SK-N-SH treated with all-trans-retinoic acid at 6 μM for 48 hours (cell line): ENCODE measurements around the gene PELI3.

Experiments
- ATAC-seq: fragments of 200-7000 bp; cut with Tn5 transposase; 3 replicates; pipeline ENCODE4 v1.9.1; 2020; ENCODE audit warnings: mild to moderate bottlenecking, moderate library complexity
- ARNTL ChIP-seq: fragments of 450-650 bp; formaldehyde crosslinking; IDR thresholded peaks from 2 replicates; pipeline ENCODE4 v1.5.0; 2020; ENCODE audit warnings: low read depth, mild to moderate bottlenecking, moderate library complexity, borderline replicate concordance
- BACH2 ChIP-seq: fragments of 250-450 bp; sonication (Bioruptor Pico); IDR thresholded peaks from 2 replicates; pipeline ENCODE4 v1.9.0; 2021; ENCODE audit warnings: mild to moderate bottlenecking, borderline replicate concordance
- CSDC2 ChIP-seq: fragments of 250-450 bp; sonication (Bioruptor Pico); IDR thresholded peaks from 2 replicates; pipeline ENCODE4 v1.5.0; 2020; ENCODE audit warnings: mild to moderate bottlenecking, moderate library complexity
- GLIS3 ChIP-seq: fragments of 250-450 bp; sonication (Bioruptor Pico); IDR thresholded peaks from 2 replicates; pipeline ENCODE4 v1.5.0; 2020; ENCODE audit warnings: mild to moderate bottlenecking, moderate library complexity
- ISL1 ChIP-seq: fragments of 250-450 bp; sonication (Bioruptor Pico); IDR thresholded peaks from 2 replicates; pipeline ENCODE4 v2.1.2; 2022; ENCODE audit warnings: mild to moderate bottlenecking, moderate library complexity
- OSR1 ChIP-seq: fragments of 250-450 bp; sonication (Bioruptor Pico); IDR thresholded peaks from 2 replicates; pipeline ENCODE4 v1.8.0; 2022; ENCODE audit warnings: moderate library complexity, mild to moderate bottlenecking, inconsistent platforms
- PPARA ChIP-seq: fragments of 250-450 bp; sonication (Bioruptor Pico); IDR thresholded peaks from 2 replicates; pipeline ENCODE4 v1.5.0; 2020; ENCODE audit warnings: mild to moderate bottlenecking, borderline replicate concordance
- RARB ChIP-seq: fragments of 250-450 bp; sonication (Bioruptor Pico); IDR thresholded peaks from 2 replicates; pipeline ENCODE4 v1.8.0; 2021; ENCODE audit warnings: mild to moderate bottlenecking, moderate library complexity
- SNAI2 ChIP-seq: fragments of 250-450 bp; sonication (Bioruptor Pico); IDR thresholded peaks from 2 replicates; pipeline ENCODE4 v1.5.0; 2020; ENCODE audit warnings: mild to moderate bottlenecking, moderate library complexity
- TCF4 ChIP-seq: fragments of 250-450 bp; sonication (Bioruptor Pico); IDR thresholded peaks from 2 replicates; pipeline ENCODE4 v1.8.0; 2021; ENCODE audit warnings: mild to moderate bottlenecking, moderate library complexity, borderline replicate concordance
- TOX ChIP-seq: fragments of 250-450 bp; sonication (Bioruptor Pico); IDR thresholded peaks from 2 replicates; pipeline ENCODE4 v1.8.0; 2021; ENCODE audit warnings: mild to moderate bottlenecking, moderate library complexity, borderline replicate concordance
- ZC3H10 ChIP-seq: fragments of 250-450 bp; sonication (Bioruptor Pico); IDR thresholded peaks from 2 replicates; pipeline ENCODE4 v1.5.1; 2021; ENCODE audit warnings: mild to moderate bottlenecking, moderate library complexity
- ZFP3 ChIP-seq: fragments of 250-450 bp; sonication (Bioruptor Pico); IDR thresholded peaks from 2 replicates; pipeline ENCODE4 v1.5.0; 2020; ENCODE audit warnings: mild to moderate bottlenecking, moderate library complexity
- ZFP30 ChIP-seq: fragments of 450-650 bp; formaldehyde crosslinking; IDR thresholded peaks from 2 replicates; pipeline ENCODE4 v1.5.0; 2022; ENCODE audit warnings: mild to moderate bottlenecking, moderate library complexity
- ZNF565 ChIP-seq: fragments of 450-650 bp; formaldehyde crosslinking; conservative IDR thresholded peaks from 2 replicates; pipeline ENCODE4 v1.5.0; 2020; ENCODE audit warnings: low read depth, mild to moderate bottlenecking, moderate library complexity
- ZNF70 ChIP-seq: fragments of 450-650 bp; formaldehyde crosslinking; IDR thresholded peaks from 2 replicates; pipeline ENCODE4 v1.5.0; 2020; ENCODE audit warnings: mild to moderate bottlenecking, moderate library complexity
- TF ChIP-seq, protein P1 (sequence below): fragments of 250-450 bp; sonication (Bioruptor Pico); IDR thresholded peaks from 2 replicates; pipeline ENCODE4 v1.8.0; 2020; ENCODE audit warnings: mild to moderate bottlenecking, moderate library complexity, borderline replicate concordance
- TF ChIP-seq, protein P2 (sequence below): fragments of 250-450 bp; sonication (Bioruptor Pico); IDR thresholded peaks from 2 replicates; pipeline ENCODE4 v1.5.1; 2020; ENCODE audit warnings: low read depth, mild to moderate bottlenecking, moderate library complexity
- TF ChIP-seq, protein P3 (sequence below): fragments of 250-450 bp; sonication (Bioruptor Pico); IDR thresholded peaks from 2 replicates; pipeline ENCODE4 v1.5.1; 2021; ENCODE audit warnings: mild to moderate bottlenecking, moderate library complexity
- TF ChIP-seq, protein P4 (sequence below): fragments of 250-450 bp; sonication (Bioruptor Pico); IDR thresholded peaks from 2 replicates; pipeline ENCODE4 v1.8.0; 2021; ENCODE audit warnings: low read depth, mild to moderate bottlenecking, moderate library complexity, borderline replicate concordance

PELI3 gene

DNA sequence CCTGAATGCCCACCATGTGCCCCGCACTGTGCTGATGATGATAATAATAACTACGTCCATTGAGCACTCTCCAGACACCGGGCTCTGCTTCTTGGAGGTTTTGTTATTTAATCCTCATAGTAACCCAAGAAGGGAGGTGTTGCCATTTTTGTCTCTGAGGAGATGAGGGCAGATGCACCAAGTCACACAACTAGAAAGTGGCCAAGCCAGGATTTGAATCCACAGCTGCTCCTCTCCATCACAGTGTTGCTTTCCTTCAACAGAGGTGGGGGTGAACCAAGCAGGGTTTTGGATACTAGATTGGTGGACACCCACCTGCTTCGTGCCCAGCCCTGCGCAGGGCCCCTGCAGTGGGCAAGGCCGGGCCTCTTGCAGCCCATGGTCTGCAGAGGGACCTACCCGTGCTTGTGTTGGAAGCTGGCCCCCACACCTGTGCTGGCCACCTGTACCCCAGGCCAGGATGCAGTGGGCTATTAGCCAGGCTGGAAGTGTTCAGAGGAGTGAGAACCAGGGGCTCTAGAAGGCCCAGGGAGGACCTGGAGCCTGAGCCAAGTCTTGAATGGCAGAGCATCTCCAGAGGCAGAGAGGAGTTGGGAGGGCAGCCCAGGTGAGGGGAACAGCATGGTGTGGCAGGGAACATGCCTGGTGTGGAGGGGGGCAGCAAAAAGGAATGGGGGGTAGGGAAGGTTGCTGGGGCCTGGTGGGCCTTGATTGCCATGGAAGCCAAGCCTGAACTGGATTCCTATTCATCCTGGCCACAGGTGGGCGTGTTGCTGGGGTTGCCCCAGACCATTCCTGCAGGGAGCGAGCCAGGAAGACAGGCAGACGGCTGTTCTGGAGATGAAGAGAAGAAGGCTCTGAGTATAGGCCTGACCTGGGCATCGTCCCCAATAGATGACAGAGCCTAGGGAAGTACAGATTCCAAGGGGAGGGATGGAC is 10.8 kb downstream of the PELI3 start:
- ATAC-seq: no peak
- TF ChIP-seq CSDC2 (CRISPR knock-in tag) (no peak), PPARA (no peak), RARB (CRISPR knock-in tag) (no peak), TOX (no peak), ZC3H10 (CRISPR knock-in tag) (no peak), ISL1 (CRISPR knock-in tag) (no peak), BACH2 (CRISPR knock-in tag) (no peak), ZNF565 (CRISPR knock-in tag) (no peak), TCF4 (no peak), ZFP3 (no peak)
- TF ChIP-seq, protein P1, sequence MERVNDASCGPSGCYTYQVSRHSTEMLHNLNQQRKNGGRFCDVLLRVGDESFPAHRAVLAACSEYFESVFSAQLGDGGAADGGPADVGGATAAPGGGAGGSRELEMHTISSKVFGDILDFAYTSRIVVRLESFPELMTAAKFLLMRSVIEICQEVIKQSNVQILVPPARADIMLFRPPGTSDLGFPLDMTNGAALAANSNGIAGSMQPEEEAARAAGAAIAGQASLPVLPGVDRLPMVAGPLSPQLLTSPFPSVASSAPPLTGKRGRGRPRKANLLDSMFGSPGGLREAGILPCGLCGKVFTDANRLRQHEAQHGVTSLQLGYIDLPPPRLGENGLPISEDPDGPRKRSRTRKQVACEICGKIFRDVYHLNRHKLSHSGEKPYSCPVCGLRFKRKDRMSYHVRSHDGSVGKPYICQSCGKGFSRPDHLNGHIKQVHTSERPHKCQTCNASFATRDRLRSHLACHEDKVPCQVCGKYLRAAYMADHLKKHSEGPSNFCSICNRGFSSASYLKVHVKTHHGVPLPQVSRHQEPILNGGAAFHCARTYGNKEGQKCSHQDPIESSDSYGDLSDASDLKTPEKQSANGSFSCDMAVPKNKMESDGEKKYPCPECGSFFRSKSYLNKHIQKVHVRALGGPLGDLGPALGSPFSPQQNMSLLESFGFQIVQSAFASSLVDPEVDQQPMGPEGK (CRISPR knock-in tag): no peak
- TF ChIP-seq, protein P2, sequence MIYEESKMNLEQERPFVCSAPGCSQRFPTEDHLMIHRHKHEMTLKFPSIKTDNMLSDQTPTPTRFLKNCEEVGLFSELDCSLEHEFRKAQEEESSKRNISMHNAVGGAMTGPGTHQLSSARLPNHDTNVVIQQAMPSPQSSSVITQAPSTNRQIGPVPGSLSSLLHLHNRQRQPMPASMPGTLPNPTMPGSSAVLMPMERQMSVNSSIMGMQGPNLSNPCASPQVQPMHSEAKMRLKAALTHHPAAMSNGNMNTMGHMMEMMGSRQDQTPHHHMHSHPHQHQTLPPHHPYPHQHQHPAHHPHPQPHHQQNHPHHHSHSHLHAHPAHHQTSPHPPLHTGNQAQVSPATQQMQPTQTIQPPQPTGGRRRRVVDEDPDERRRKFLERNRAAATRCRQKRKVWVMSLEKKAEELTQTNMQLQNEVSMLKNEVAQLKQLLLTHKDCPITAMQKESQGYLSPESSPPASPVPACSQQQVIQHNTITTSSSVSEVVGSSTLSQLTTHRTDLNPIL (CRISPR knock-in tag): no peak
- TF ChIP-seq, protein P3, sequence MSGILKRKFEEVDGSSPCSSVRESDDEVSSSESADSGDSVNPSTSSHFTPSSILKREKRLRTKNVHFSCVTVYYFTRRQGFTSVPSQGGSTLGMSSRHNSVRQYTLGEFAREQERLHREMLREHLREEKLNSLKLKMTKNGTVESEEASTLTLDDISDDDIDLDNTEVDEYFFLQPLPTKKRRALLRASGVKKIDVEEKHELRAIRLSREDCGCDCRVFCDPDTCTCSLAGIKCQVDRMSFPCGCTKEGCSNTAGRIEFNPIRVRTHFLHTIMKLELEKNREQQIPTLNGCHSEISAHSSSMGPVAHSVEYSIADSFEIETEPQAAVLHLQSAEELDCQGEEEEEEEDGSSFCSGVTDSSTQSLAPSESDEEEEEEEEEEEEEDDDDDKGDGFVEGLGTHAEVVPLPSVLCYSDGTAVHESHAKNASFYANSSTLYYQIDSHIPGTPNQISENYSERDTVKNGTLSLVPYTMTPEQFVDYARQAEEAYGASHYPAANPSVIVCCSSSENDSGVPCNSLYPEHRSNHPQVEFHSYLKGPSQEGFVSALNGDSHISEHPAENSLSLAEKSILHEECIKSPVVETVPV (CRISPR knock-in tag): no peak

DNA sequence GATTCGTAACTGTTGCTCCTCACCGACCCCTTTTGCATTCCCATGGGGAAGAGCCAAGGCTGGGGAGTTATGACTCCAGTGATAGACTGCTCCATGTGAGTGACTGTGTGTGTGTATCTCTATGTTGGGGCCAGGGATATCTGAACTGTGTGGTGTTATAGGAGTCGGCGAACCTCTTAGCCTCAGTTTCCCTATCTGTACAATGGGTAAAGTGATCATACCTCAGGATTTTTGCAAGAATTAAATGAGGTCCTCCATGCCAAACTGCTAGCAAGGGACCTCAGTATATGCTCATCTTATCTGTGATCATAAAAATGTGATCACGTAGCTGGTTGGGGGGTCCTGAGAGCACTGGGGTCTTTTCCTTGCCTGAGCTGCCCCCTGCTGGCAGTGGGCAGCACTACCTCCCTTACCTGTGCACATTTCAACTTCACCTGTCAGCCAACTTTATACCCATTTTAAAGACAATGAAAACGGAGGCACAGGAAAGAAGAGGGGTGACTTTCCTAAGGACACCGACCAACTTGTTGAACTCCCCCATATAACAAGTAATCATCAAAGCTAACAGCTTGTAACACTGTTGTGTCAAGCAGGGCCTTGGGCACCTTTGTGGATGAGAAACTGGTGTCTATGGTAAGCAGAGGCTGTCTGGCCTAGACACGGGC is 12.2 kb downstream of the PELI3 start:
- no peak for ATAC-seq
- TF ChIP-seq ZFP3: no peak
- no peak for TF ChIP-seq ZFP30 (CRISPR knock-in tag)
- no peak for TF ChIP-seq OSR1
- no peak for TF ChIP-seq ZNF565 (CRISPR knock-in tag)
- TF ChIP-seq RARB (CRISPR knock-in tag): no peak
- TF ChIP-seq SNAI2 (CRISPR knock-in tag): no peak
- TF ChIP-seq, protein P1 (CRISPR knock-in tag): no peak
- no peak for TF ChIP-seq TOX
- TF ChIP-seq, protein P3 (CRISPR knock-in tag): no peak
- TF ChIP-seq PPARA: no peak

DNA sequence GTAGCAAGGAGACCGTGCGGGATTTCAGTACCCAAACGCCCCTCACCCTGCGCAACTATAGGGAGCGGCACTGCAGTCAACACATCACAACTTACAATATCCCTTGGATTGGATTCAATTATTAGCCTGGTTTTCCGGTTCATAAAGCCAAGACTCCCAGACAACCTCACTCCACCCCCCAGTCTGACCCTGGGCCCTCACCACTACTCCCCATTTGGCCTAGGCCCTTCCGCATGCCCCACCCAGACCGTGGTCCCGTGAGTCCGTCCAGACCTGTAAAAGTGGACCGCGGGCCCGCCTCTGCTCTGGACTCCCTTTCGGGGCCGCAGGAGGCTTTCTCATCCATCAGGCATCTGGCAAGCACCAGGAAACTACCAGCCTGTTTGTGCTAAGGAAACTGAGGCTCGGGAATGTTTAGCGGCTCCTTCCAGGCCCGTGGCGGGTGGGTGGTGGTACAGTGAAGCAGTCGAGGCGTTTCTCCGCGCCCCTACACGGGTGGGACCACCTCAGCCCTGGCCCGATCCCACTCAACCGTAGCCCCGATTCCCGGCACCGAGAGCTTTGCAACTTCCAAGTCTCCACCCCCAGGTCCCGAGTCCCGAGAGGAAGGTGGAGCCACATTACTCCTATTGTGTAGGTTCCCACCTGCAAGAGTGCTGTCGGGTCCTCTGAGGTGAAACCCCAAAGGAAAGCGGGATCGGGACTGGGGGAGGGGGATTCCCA is 12.8 kb downstream of the PELI3 start:
- peak; percentile 62 for ATAC-seq
- TF ChIP-seq CSDC2 (CRISPR knock-in tag) (no peak), BACH2 (CRISPR knock-in tag) (no peak), GLIS3 (CRISPR knock-in tag) (no peak), ARNTL (no peak), TCF4 (no peak), OSR1 (no peak), TOX (no peak), ZNF70 (CRISPR knock-in tag) (no peak), RARB (CRISPR knock-in tag) (no peak), SNAI2 (CRISPR knock-in tag) (no peak)
- TF ChIP-seq, protein P4, sequence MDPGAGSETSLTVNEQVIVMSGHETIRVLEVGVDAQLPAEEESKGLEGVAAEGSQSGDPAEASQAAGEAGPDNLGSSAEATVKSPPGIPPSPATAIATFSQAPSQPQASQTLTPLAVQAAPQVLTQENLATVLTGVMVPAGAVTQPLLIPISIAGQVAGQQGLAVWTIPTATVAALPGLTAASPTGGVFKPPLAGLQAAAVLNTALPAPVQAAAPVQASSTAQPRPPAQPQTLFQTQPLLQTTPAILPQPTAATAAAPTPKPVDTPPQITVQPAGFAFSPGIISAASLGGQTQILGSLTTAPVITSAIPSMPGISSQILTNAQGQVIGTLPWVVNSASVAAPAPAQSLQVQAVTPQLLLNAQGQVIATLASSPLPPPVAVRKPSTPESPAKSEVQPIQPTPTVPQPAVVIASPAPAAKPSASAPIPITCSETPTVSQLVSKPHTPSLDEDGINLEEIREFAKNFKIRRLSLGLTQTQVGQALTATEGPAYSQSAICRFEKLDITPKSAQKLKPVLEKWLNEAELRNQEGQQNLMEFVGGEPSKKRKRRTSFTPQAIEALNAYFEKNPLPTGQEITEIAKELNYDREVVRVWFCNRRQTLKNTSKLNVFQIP (CRISPR knock-in tag): no peak
- TF ChIP-seq, protein P2 (CRISPR knock-in tag): no peak
- TF ChIP-seq, protein P1 (CRISPR knock-in tag): no peak
